Keratinocyte (primary cell): ENCODE results near the gene FREM2.

Source experiments
- CTCF ChIP-seq, 3 experiments: IDR thresholded peaks in 1 of 3; conservative IDR thresholded peaks in 1 of 3; optimal IDR thresholded peaks in 1 of 3; 2 replicates in 2 of 3; 3 replicates in 1 of 3; pipeline versions ENCODE3 to v1.5.1; 2011; ENCODE audit warnings: low read length in 3 of 3, mild to moderate bottlenecking in 3 of 3, moderate library complexity in 2 of 3, control low read depth in 1 of 3, inconsistent platforms in 1 of 3; ENCODE audit not compliant: insufficient read depth in 2 of 3; ENCODE audit errors: extremely low read depth in 1 of 3
- EZH2 ChIP-seq: IDR thresholded peaks from one replicate; pipeline ENCODE4 v1.6.1; 2012; ENCODE audit warnings: inconsistent platforms, mild to moderate bottlenecking, low read length, moderate library complexity

GRCh38 chr13:38914070-38914469, 227.2 kb downstream of the FREM2 start:
- TF ChIP-seq CTCF (optimal IDR thresholded peaks at IDR 0.05 in 1 of 3, IDR thresholded peaks at IDR 0.05 in 1 of 3, conservative IDR thresholded peaks at IDR 0.05 in 1 of 3; ENCODE audit: extremely low read depth in 1 of 3, insufficient read depth in 2 of 3, low read length in 3 of 3) (no peak), EZH2 (no peak)
